Activated CD4-positive, alpha-beta T cell treated with anti-CD3 and anti-CD28 coated beads, Interleukin-2, amount 10 ng/mL, durations not matched to agents 24 days and 14 days (primary cell): Measurements from ENCODE around the gene TPSB2. TPM values are rescaled to one million over a fixed set of nuclear protein-coding genes. Genes with fewer than 3 reads are reported as not detected.
"Not testable (repeated sequence)": the region's sequence is repeated elsewhere in the genome, so short reads cannot be mapped to it uniquely, and the experiment has no call there.

Source experiments
- DNase-seq: peaks from one replicate; pipeline ENCODE4 v3.0.0; 2022
- H3K27ac Mint-ChIP-seq: one replicate; pipeline ENCODE4 v1.8.0; 2022; ENCODE audit warnings: mild to moderate bottlenecking, mixed read lengths
- H3K27me3 Mint-ChIP-seq: one replicate; pipeline ENCODE4 v1.8.0; 2022; ENCODE audit warnings: mixed read lengths
- H3K36me3 Mint-ChIP-seq: one replicate; pipeline ENCODE4 v1.8.0; 2022; ENCODE audit warnings: low read depth, mild to moderate bottlenecking, mixed read lengths
- H3K4me1 Mint-ChIP-seq: one replicate; pipeline ENCODE4 v1.8.0; 2021; ENCODE audit warnings: mixed read lengths
- H3K4me3 Mint-ChIP-seq: one replicate; pipeline ENCODE4 v1.8.0; 2022; ENCODE audit warnings: mild to moderate bottlenecking, moderate library complexity, mixed read lengths
- H3K9me3 Mint-ChIP-seq: one replicate; pipeline ENCODE4 v1.8.0; 2021; ENCODE audit warnings: mixed read lengths
- intact Hi-C: fragments of 100-400 bp; cut with micrococcal nuclease; formaldehyde crosslinking; loops from one replicate; pipeline ENCODE4 v1.15.1; 2023
- total RNA-seq: library from RNA; stranded (reverse); gene quantifications from 2 replicates; pipeline ENCODE4 v1.2.3, GENCODE V29; 2022

Gene TPSB2
- total RNA-seq, result not detected in 2 replicates

DNA sequence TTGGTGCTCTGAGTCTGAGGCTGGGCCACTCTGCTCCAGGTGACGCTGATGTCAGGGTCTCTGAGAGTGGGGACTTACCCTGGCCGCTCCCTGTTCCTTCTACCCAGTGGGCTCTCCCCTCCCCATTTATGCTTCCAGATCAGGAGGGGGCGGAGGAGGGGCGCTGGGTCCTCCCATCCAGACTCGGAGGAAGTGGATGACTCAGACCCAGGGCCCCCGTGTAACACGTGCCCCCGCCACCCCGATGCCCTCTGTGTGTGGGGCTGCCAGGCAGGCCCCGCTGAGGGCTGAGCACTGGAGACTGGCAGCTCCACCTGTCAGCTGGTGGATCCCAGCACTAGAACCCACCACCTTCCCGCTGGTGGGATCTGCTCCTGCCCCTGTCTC, at the start of gene TPSB2:
Gene TPSB2 (minus strand): TSS at position 101 of the 387 bp plus-strand sequence. CDS start 233 bp downstream, outside the sequence.
- H3K4me1 Mint-ChIP-seq, H3K36me3 Mint-ChIP-seq, DNase-seq, H3K4me3 Mint-ChIP-seq, intact Hi-C loops, H3K27ac Mint-ChIP-seq, H3K9me3 Mint-ChIP-seq, H3K27me3 Mint-ChIP-seq: not testable (repeated sequence)

DNA sequence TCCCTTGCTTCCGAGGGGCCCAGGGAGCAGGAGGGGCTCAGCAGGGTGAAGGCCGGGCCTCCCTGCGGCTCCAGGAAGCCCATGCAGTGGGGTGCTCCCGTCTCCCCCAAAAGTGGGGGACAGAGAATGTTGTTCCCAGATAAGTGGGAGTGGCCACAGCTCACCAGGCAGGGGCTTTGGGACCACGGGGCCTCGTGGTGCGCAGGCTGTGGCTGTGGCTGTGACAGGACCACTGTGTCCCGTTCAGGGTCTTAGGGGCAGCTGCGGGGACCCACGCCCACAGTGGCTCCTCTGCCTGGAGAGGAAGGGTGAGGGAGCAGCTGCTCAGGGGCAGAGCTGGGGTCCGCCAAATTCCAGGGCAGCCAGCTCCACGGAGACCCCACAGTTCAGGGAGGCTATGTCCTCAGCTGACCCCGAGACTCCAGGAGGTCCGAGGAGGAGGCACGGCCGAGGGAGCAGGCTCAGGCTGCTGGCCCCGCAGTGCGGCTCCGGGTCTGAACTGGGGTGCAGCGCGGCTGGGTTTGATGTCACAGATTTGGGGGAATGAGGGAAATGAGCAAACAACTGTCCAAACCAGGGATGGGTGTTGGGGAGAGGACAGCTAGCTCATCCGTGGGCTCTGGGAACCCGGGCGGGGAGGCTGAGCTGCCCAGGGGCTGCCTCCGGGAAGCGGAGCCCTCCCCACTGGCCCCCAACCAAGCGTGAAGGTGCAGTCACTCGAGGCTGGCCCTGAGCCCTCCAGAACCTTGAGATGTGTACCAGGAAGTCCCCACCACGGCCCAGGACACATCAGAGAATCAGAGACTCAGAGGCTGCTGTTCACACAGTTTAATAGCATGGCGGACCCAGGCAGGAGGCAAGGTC, 49.3 kb upstream of the TPSB2 start:
- DNase-seq, result no peak
- Mint-ChIP-seq H3K27me3 (no peaks in the 10 kb centered on the region), H3K4me3 (no peak overlapping the region), H3K27ac (no peak overlapping the region), H3K9me3 (no peaks in the 10 kb centered on the region), H3K4me1 (no peaks in the 10 kb centered on the region), H3K36me3 (no peaks in the 10 kb centered on the region)
- intact Hi-C loops, result no loop called here

DNA sequence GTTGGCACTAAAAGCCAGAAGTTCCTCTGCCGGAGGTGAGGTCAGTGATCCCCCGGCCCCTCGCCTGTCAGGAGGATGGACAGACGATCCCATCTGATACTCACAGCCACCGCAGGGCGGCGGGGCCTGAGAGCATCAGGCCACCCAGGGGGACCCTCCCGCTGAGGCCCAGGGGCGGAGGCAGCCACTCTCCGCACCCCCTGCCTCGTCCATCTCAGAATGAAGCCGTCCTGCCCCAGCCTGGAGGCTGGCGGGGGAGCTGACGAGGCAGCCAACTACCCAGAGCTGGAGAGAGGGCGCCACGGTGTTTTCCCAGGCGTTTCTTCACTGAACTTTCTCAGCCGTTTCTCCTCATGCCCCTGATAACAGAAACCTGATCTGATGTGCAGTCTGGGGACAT, 48.5 kb upstream of the TPSB2 start:
- Mint-ChIP-seq H3K4me3 (no peak overlapping the region), H3K36me3 (no peaks in the 10 kb centered on the region), H3K4me1 (no peaks in the 10 kb centered on the region), H3K27me3 (no peaks in the 10 kb centered on the region), H3K9me3 (no peaks in the 10 kb centered on the region), H3K27ac (no peak overlapping the region)
- no peak for DNase-seq
- intact Hi-C loops, result no loop called here

DNA sequence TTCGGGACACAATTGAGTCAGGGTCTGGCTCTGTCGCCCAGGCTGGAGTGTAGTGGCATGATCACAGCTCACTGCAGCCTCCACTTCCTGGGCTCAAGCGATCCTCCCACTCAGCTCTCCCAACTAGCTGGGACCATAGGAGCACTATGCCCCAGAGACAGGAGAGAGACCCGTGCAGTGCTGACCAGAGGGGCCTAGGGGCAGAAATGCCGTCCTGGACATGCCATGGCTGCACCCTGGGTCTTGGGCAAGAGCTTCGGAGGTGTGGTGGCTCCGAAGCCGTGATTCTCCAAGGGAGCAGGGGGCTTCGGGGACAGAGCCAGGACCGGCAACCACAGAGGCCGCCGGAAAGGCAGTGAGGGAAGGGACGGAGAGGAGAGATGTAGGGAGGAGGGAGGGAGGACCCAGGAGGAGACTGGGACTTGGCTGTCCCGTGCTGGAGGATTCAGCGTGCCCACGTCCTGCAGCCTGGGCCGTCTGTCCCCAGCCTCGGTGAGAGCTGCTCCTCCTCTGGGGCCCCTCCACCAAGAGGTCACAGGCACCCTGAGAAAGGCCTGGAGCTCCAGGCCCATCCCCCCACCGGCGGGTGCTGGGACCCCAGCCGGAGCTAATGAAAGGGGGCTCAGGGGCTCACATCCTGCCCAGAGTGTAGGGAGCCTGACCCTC, 47.8 kb upstream of the TPSB2 start:
- peaks cover 3% of the 10 kb centered on the region for H3K27me3 Mint-ChIP-seq
- no peaks in the 10 kb centered on the region for H3K9me3 Mint-ChIP-seq
- no peaks in the 10 kb centered on the region for H3K36me3 Mint-ChIP-seq
- intact Hi-C loops, result no loop called here
- H3K4me1 Mint-ChIP-seq, result no peaks in the 10 kb centered on the region
- DNase-seq, result no peak
- no peak overlapping the region for H3K4me3 Mint-ChIP-seq
- H3K27ac Mint-ChIP-seq, result no peak overlapping the region

DNA sequence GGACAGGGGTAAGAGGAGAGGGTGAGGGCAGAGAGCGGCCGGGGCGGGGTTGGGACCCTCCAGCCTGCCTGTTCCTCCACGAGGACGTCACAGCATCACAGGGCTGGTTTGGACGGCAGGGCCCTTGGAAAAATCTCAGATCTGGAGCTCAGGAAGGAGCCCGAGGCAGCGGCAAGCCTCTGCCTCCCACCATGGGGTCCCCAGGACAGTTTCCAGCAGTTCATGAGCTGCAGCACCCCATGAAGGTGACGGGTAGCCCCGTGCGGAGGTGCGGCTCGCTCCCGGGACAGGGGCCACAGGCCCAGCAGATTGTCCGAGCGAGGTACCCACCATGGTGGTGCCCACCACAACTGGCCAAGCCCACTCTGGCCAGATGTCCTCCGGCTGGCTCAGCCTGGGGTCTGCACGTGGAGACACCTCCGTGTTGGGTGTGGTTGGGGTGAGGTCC, 47.2 kb upstream of the TPSB2 start:
- Mint-ChIP-seq H3K36me3 (no peaks in the 10 kb centered on the region), H3K27ac (no peak overlapping the region), H3K4me3 (no peak overlapping the region)

DNA sequence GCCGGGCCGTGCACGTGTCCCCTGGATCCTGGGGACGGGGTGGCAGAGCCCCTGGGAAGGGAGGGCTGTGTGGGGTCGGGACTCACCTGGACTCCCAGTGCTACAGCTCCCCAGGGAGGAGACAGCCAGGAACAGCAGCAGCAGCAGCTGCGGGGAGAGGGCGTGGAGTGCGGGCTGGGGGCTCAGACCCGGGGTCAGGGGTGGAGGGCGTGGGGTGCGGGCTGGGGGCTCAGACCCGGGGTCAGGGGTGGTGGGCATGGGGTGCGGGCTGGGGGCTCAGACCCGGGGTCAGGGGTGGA, 46.5 kb upstream of the TPSB2 start:
- no peak for DNase-seq
- intact Hi-C loops, result no loop called here
- Mint-ChIP-seq H3K4me1 (no peaks in the 10 kb centered on the region), H3K27me3 (peaks cover 3% of the 10 kb centered on the region), H3K4me3 (no peak overlapping the region), H3K27ac (no peak overlapping the region), H3K36me3 (no peaks in the 10 kb centered on the region), H3K9me3 (no peaks in the 10 kb centered on the region)

More for the DNA sequence above, 47.2 kb upstream of the TPSB2 start:
- no peaks in the 10 kb centered on the region for H3K9me3 Mint-ChIP-seq
- DNase-seq, result no peak
- intact Hi-C loops, result no loop called here
- peaks cover 3% of the 10 kb centered on the region for H3K27me3 Mint-ChIP-seq
- no peaks in the 10 kb centered on the region for H3K4me1 Mint-ChIP-seq

DNA sequence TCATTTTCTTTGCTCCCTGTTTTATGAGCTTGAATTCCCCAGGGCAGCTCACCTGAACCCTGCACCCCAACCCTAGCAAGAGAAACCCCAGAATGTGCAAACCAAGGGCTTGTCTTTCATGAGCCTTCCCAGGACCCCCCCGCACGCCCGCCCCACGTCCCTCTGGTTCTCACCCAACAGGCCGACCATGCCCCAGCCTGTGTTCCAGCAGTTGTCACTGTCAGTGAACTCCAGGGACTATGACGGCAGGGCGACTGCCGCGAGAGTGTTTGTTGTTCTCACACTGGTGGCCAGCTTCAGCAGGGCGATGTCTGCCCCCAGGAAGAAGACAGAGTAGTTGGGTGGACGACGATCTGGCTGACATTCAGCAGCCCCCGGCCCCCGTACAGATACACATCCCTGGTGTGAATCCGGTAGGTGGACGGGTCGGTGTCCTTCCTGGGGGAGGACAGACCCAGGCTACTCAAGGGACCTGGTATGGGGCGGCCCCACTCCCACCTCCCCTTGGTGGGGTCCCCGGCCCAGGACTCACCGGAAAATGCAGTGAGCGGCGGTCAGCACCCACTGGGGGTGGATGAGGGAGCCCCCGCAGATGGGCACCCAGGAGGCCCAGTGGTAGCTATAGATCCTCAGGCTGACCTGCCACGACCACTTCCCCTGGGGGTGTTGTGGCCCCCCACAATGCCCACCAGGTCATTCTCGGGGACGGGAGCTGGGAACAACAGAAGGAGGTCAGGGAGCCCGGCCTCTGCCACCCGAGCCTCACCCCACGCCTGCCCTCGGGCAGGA, 46.0 kb upstream of the TPSB2 start:
- H3K4me1 Mint-ChIP-seq, result no peaks in the 10 kb centered on the region
- DNase-seq, result no peak
- no peak overlapping the region for H3K4me3 Mint-ChIP-seq
- intact Hi-C loops, result no loop called here
- H3K27me3 Mint-ChIP-seq, result peaks cover 3% of the 10 kb centered on the region
- no peak overlapping the region for H3K27ac Mint-ChIP-seq
- H3K36me3 Mint-ChIP-seq, result no peaks in the 10 kb centered on the region
- H3K9me3 Mint-ChIP-seq, result no peaks in the 10 kb centered on the region

DNA sequence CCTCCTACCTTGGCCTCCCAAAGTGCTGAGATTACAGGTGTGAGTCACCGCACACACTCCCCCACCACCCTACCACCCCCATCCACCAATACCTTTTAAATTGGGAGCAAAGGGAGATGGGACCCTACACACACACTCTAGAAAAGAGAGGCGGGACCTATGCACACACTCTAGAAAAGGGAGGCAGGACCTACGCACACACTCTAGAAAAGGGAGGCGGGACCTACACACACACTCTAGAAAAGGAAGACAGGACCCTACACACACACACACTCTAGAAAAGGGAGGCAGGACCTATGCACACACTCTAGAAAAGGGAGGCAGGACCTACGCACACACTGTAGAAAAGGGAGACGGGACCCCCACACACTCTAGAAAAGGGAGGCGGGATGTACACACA, 44.8 kb upstream of the TPSB2 start:
- H3K4me1 Mint-ChIP-seq, result no peaks in the 10 kb centered on the region
- no peaks in the 10 kb centered on the region for H3K9me3 Mint-ChIP-seq
- H3K27ac Mint-ChIP-seq, result no peak overlapping the region
- H3K27me3 Mint-ChIP-seq, result peaks cover 3% of the 10 kb centered on the region
- no peak for DNase-seq
- intact Hi-C loops, result no loop called here
- H3K4me3 Mint-ChIP-seq, result no peak overlapping the region
- H3K36me3 Mint-ChIP-seq, result no peaks in the 10 kb centered on the region

DNA sequence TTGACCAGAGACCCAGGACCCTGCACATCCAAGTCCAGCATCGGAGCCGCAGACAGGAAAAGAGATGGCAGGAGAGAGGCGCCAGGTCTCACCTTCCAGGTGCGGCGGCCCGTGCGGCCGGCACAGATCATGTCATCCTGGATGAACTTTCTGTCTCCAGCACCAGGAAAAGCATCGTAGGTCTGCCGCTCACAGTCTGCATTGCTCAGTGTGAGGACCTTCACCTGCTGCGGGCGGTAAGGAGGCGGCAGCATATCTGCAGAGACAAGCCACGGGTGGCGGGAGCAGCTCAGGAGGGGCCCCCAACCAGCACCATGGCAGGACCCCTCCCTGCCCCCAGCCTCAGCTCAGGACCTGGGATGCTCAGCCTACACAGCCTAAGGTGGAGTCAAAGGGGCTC, 43.8 kb upstream of the TPSB2 start:
- intact Hi-C loops, result no loop called here
- no peak for DNase-seq
- no peaks in the 10 kb centered on the region for H3K9me3 Mint-ChIP-seq
- H3K27ac Mint-ChIP-seq, result no peak overlapping the region
- H3K4me3 Mint-ChIP-seq, result no peak overlapping the region
- no peaks in the 10 kb centered on the region for H3K4me1 Mint-ChIP-seq
- peaks cover 3% of the 10 kb centered on the region for H3K27me3 Mint-ChIP-seq
- no peaks in the 10 kb centered on the region for H3K36me3 Mint-ChIP-seq

DNA sequence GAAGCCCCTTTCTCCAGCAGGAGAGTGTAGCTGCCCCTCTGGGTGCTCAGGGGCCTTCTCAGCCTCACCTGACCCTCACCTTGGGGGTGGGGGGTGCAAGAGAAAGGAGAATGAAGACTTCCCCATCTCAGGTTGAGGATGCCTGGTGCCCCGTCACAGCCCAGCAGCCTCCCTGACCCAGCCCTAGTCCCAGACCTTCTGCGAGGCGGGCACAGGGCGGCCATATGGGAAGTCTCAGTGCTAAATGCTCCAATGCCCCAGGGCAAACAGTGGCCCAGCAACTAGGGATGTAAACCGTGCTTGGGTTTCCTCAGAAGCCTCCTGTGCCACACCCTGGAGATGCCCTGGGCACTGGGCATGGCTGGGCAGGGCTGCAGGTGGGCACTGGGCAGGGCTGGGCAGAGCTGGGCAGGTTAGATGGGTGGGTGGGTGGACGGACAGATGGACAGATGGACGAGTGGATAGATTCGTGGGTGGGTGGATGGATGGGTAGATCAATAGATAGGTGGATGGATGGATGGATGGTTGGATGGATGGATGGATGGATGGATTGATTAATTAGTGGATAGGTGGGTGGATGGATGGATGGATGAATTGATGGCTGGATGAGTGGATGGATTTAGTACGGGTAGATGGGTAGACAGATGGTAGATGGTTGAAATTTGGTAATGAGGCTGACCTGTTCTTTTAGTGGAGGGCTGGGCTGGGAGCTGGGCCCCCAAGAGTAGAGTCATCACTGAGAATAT, 42.6 kb upstream of the TPSB2 start:
- H3K27me3 Mint-ChIP-seq, result peaks cover 3% of the 10 kb centered on the region
- H3K4me1 Mint-ChIP-seq, result no peaks in the 10 kb centered on the region
- no peaks in the 10 kb centered on the region for H3K36me3 Mint-ChIP-seq
- H3K9me3 Mint-ChIP-seq, result no peaks in the 10 kb centered on the region
- DNase-seq, result no peak
- intact Hi-C loops, result no loop called here
- no peak overlapping the region for H3K27ac Mint-ChIP-seq
- no peak overlapping the region for H3K4me3 Mint-ChIP-seq

DNA sequence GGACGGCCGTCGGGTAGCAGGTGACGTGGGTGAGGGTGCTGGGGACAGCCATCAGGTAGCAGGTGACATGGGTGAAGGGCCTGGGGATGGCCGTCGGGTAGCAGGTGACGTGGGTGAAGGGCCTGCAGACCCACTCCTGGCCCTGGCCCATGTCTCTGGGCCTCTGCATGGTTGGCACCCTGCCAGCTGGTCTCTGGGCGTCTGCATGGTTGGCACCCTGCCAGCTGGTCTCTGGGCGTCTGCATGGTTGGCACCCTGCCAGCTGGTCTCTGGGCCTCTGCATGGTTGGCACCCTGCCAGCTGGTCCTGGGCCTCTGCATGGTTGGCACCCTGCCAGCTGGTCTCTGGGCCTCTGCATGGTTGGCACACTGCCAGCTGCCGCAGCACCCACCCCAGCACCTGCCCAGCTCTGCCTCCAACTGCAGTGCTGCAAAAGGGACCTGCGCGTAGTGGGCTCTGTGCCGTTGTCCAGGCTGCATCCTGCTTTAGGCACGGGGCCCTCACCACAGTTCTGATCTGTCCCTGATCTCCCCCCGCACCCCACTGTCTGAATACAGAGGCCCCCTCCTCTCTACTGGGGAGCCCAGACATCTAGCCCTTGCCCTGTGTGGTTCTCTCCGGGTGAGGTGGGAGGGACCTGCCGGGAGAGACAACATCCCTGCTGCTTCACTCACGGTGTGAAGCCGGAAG, 41.9 kb upstream of the TPSB2 start:
- H3K36me3 Mint-ChIP-seq, DNase-seq, H3K27ac Mint-ChIP-seq, H3K4me3 Mint-ChIP-seq, H3K4me1 Mint-ChIP-seq, H3K9me3 Mint-ChIP-seq, H3K27me3 Mint-ChIP-seq, intact Hi-C loops: not testable (repeated sequence)

DNA sequence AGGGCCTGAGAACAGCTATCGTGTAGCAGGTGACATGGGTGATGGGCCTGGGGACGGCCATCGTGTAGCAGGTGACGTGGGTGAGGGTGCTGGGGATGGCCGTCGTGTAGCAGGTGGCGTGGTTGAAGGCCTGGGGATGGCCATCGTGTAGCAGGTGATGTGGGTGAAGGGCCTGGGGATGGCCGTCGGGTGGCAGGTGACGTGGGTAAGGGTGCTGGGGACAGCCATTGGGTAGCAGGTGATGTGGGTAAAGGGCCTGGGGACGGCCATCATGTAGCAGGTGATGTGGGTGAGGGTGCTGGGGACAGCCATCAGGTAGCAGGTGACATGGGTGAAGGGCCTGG, 41.4 kb upstream of the TPSB2 start:
- intact Hi-C loops, result no loop called here
- Mint-ChIP-seq H3K36me3 (no peaks in the 10 kb centered on the region), H3K4me3 (no peak overlapping the region), H3K4me1 (no peaks in the 10 kb centered on the region), H3K9me3 (no peaks in the 10 kb centered on the region), H3K27me3 (peaks cover 3% of the 10 kb centered on the region), H3K27ac (no peak overlapping the region)
- no peak for DNase-seq

DNA sequence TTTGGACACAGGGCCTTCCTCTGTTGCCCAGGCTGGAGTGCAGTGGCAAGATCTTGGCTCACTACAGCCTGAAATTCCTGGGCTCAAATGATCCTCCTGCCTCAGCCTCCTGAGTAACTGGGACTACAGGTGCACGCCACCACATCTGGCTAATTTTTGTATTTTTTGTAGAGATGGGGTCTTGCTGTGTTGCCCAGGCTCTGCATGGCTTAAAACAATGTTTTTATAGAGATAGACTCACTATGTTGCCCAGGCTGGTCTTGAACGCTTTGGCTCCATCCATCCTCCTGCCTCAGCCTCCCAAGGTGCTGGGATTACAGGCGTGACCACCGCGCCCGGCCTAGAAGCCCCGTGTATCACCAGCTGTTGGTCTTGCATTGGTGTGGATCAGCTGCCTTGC, 39.4 kb upstream of the TPSB2 start:
- DNase-seq, H3K36me3 Mint-ChIP-seq, H3K27me3 Mint-ChIP-seq, H3K27ac Mint-ChIP-seq, intact Hi-C loops, H3K4me3 Mint-ChIP-seq, H3K9me3 Mint-ChIP-seq, H3K4me1 Mint-ChIP-seq: not testable (repeated sequence)
